K562 (cell line): ENCODE measurements around the gene ERAS. TPM values are rescaled to one million over a fixed set of nuclear protein-coding genes. Genes with fewer than 3 reads are reported as not detected.

Experiments used
- ATAC-seq: fragments of 200-7000 bp; cut with Tn5 transposase; 3 replicates; pipeline ENCODE4 v1.9.1; 2020; ENCODE audit warnings: moderate library complexity
- BruUV-seq: library from RNA; stranded (reverse); fragments of 400-500 nt; replicated peaks from 2 replicates; lab custom pipeline; 2021; lab: Mats Ljungman, UMichigan
- CTCF ChIA-PET: fragments of 300-600 bp; formaldehyde crosslinking; extraction: SDS; loops from one replicate; lab custom pipeline; 2021; ENCODE audit warnings: low intra/inter-chr PET ratio; lab: Yijun Ruan, JAX
- POLR2A ChIA-PET: fragments of 300-600, 350-650 bp; sonication (Branson Sonifier 250); formaldehyde crosslinking; extraction: SDS; loops from one replicate; lab custom pipeline; 2021; ENCODE audit warnings: antibody characterized with exemption, inconsistent platforms; lab: Yijun Ruan, JAX
- DNase-seq, 4 experiments: peaks; one replicate each; pipeline versions ENCODE4 v3.0.0 to v3.0.0-alpha.2; 2011 to 2018; ENCODE audit warnings: low spot score in 3 of 4, mixed read lengths in 3 of 4; ENCODE audit errors: extremely low read depth in 1 of 4
- FAIRE-seq: peaks from 2 replicates; lab custom pipeline; 2011; peaks lifted over from hg19 to GRCh38; lab: Jason Lieb, UNC
- H2AFZ ChIP-seq: 2 replicates; pipeline ENCODE4 v1.6.0; 2011; ENCODE audit warnings: low read depth, low read length, control low read depth, inconsistent platforms
- H3K27ac ChIP-seq: fragments of 200-600 bp; 3 replicates; pipeline ENCODE4 v1.8.0; 2011; ENCODE audit warnings: low read depth, mild to moderate bottlenecking, control low read depth, inconsistent platforms, low read length, moderate library complexity, mixed read lengths; ENCODE audit errors: extremely low read depth
- H3K27me3 ChIP-seq, 2 experiments: fragments of 300-600 bp in 1 of 2; 2 replicates in 1 of 2; 3 replicates in 1 of 2; pipeline versions ENCODE4 v1.6.0 to v1.8.0; 2011; ENCODE audit warnings: inconsistent platforms in 2 of 2, low read length in 2 of 2, mild to moderate bottlenecking in 1 of 2, mixed read lengths in 1 of 2, moderate library complexity in 1 of 2; ENCODE audit not compliant: control insufficient read depth in 2 of 2, insufficient read depth in 2 of 2
- H3K36me3 ChIP-seq: fragments of 300-600 bp; 3 replicates; pipeline ENCODE4 v1.8.0; 2011; ENCODE audit warnings: mild to moderate bottlenecking, low read length, inconsistent platforms; ENCODE audit not compliant: control insufficient read depth, insufficient read depth
- H3K4me1 ChIP-seq, 2 experiments: fragments of 200-600 bp in 1 of 2; replicated peaks in 1 of 2; 2 replicates in 1 of 2; 3 replicates in 1 of 2; pipeline versions ENCODE4 v1.5.1 to v1.8.0; 2011; ENCODE audit warnings: inconsistent platforms in 2 of 2, low read length in 2 of 2, mild to moderate bottlenecking in 1 of 2, mixed read lengths in 1 of 2, moderate library complexity in 1 of 2; ENCODE audit not compliant: control insufficient read depth in 2 of 2, insufficient read depth in 2 of 2
- H3K4me2 ChIP-seq: 2 replicates; pipeline ENCODE4 v1.6.1; 2011; ENCODE audit warnings: low read length, control low read depth, inconsistent platforms, mixed read lengths; ENCODE audit not compliant: insufficient read depth
- H3K4me3 ChIP-seq: fragments of 200-600 bp; sonication (generic), shearing (Covaris generic); 2 replicates; pipeline ENCODE4 v1.5.1; 2016; ENCODE audit warnings: control low read depth, inconsistent platforms
- H3K79me2 ChIP-seq: fragments of 200-600 bp; 3 replicates; pipeline ENCODE4 v1.8.0; 2011; ENCODE audit warnings: low read length, inconsistent platforms; ENCODE audit not compliant: control insufficient read depth, insufficient read depth
- H3K9ac ChIP-seq, 2 experiments: 2 replicates each; pipeline versions ENCODE4 v1.6.0 to v1.6.1; 2011; ENCODE audit warnings: low read depth in 2 of 2, low read length in 2 of 2, control low read depth in 1 of 2, inconsistent platforms in 1 of 2, mild to moderate bottlenecking in 1 of 2, mixed read lengths in 1 of 2; ENCODE audit not compliant: insufficient read depth in 1 of 2
- H3K9me1 ChIP-seq: one replicate; pipeline ENCODE4 v1.6.0; 2011; ENCODE audit warnings: inconsistent platforms, mild to moderate bottlenecking, low read length, moderate library complexity; ENCODE audit not compliant: control insufficient read depth, insufficient read depth
- H3K9me3 ChIP-seq: replicated peaks from 2 replicates; pipeline ENCODE4 v1.5.1; 2011; ENCODE audit warnings: low read depth, low read length, inconsistent platforms; ENCODE audit not compliant: control insufficient read depth, insufficient read depth
- H4K20me1 ChIP-seq: replicated peaks from 2 replicates; pipeline ENCODE4 v1.6.1; 2011; ENCODE audit warnings: low read length, inconsistent platforms, mixed read lengths; ENCODE audit not compliant: control insufficient read depth, insufficient read depth
- BRD9 ChIP-seq: fragments of 450-650 bp; IDR thresholded peaks from 2 replicates; pipeline ENCODE4 v1.6.1; 2018; ENCODE audit warnings: low read depth; ENCODE audit not compliant: partially characterized antibody
- CHD2 ChIP-seq: IDR thresholded peaks from 2 replicates; pipeline ENCODE4 v1.6.1; 2011; ENCODE audit warnings: low read depth, low read length
- CREBBP ChIP-seq: IDR thresholded peaks from one replicate; pipeline ENCODE4 v1.6.1; 2012; ENCODE audit warnings: low read depth, mild to moderate bottlenecking, control low read depth, inconsistent platforms, low read length
- DNMT1 ChIP-seq: fragments of 450-650 bp; IDR thresholded peaks from 2 replicates; pipeline ENCODE4 v1.6.1; 2016; ENCODE audit warnings: antibody characterized with exemption, mild to moderate bottlenecking
- HDAC2 ChIP-seq: fragments of 450-650 bp; IDR thresholded peaks from 2 replicates; pipeline ENCODE4 v1.6.1; 2016; ENCODE audit warnings: mild to moderate bottlenecking
- HOXB6 ChIP-seq: fragments of 250-450 bp; sonication (Bioruptor Pico); IDR thresholded peaks from 2 replicates; pipeline ENCODE4 v1.5.1; 2022; ENCODE audit warnings: mild to moderate bottlenecking, borderline replicate concordance
- ILK ChIP-seq: fragments of 450-650 bp; IDR thresholded peaks from 2 replicates; pipeline ENCODE4 v1.6.1; 2016; ENCODE audit warnings: missing genetic modification characterization, low read depth, mild to moderate bottlenecking, missing compliant biosample characterization, moderate library complexity, borderline replicate concordance
- KHSRP ChIP-seq: fragments of 450-650 bp; IDR thresholded peaks from 2 replicates; pipeline ENCODE4 v1.6.1; 2017
- MAZ ChIP-seq, 2 experiments: fragments of 450-650 bp in 1 of 2; sonication (generic) in 1 of 2; formaldehyde crosslinking; IDR thresholded peaks in 1 of 2; conservative IDR thresholded peaks in 1 of 2; 2 replicates each; pipeline versions ENCODE4 v1.4.0 to v1.5.0; 2020; ENCODE audit warnings: mild to moderate bottlenecking in 1 of 2, missing genetic modification reagents in 1 of 2
- NFE2 ChIP-seq: IDR thresholded peaks from 2 replicates; pipeline ENCODE4 v1.6.1; 2014; ENCODE audit warnings: antibody characterized with exemption, low read depth
- SAFB2 ChIP-seq: fragments of 200-400 bp; formaldehyde crosslinking; IDR thresholded peaks from 2 replicates; pipeline ENCODE4 v1.6.1; 2018; ENCODE audit warnings: borderline replicate concordance, low read length, low read depth, moderate library complexity; ENCODE audit not compliant: severe bottlenecking
- SNRNP70 ChIP-seq: fragments of 200-400 bp; formaldehyde crosslinking; optimal IDR thresholded peaks from 2 replicates; pipeline ENCODE3; 2017; ENCODE audit warnings: low read depth, low read length
- SREBF1 ChIP-seq: fragments of 150-350 bp; IDR thresholded peaks from 2 replicates; pipeline ENCODE4 v1.6.1; 2014; ENCODE audit warnings: antibody characterized with exemption, low read depth, low read length, borderline replicate concordance
- TAF1 ChIP-seq: IDR thresholded peaks from 2 replicates; pipeline ENCODE4 v1.6.1; 2011; ENCODE audit warnings: mild to moderate bottlenecking, low read length, moderate library complexity; ENCODE audit not compliant: insufficient read depth, control insufficient read depth, severe bottlenecking; ENCODE audit errors: extremely low read depth
- TBL1XR1 ChIP-seq, 2 experiments: IDR thresholded peaks; 2 replicates each; pipeline ENCODE4 v1.6.1; 2012; ENCODE audit warnings: improper control_type of control experiment in 2 of 2, low read length in 2 of 2, mild to moderate bottlenecking in 1 of 2
- XRCC5 ChIP-seq: fragments of 200-400 bp; formaldehyde crosslinking; IDR thresholded peaks from 2 replicates; pipeline ENCODE4 v1.6.1; 2017; ENCODE audit warnings: low read depth, mild to moderate bottlenecking, low read length
- ZNF134 ChIP-seq: fragments of 250-450 bp; sonication (Bioruptor Pico); conservative IDR thresholded peaks from 2 replicates; pipeline ENCODE4 v1.4.0; 2020
- WGBS: fragments of 100-300 bp; shearing (Covaris generic); methylation state at CpG from one replicate; pipeline ENCODE4 v1.1.6; 2016; ENCODE audit warnings: low coverage, mixed read lengths; ENCODE audit not compliant: insufficient coverage; ENCODE audit errors: missing lambda C conversion rate; 5-methylcytosine and 5-hydroxymethylcytosine counted together
- in situ Hi-C: fragments of 300-500 bp; cut with MboI; formaldehyde crosslinking; loops from 4 replicates; pipeline ENCODE4 v1.15.0; 2018; ENCODE audit warnings: inconsistent platforms, mixed read lengths
- intact Hi-C: fragments of 100-400 bp; cut with micrococcal nuclease; formaldehyde crosslinking; loops from 2 replicates; pipeline ENCODE4 v1.14.2; 2022
- polyA plus RNA-seq, 8 experiments: library from polyadenylated mRNA; depleted of rRNA in 4 of 8; stranded (reverse) in 5 of 8; unstranded in 3 of 8; fragments of >200 nt; fragmentation: Nextera tagmentation in 2 of 8; fragmentation: Illumina TruSeq in 1 of 8; extraction: Ambion mirVana in 2 of 8; extraction: Trizol in 1 of 8; gene quantifications; 2 replicates each; pipeline versions ENCODE4 v1.2.1 to v1.2.3, GENCODE V29; 2011 to 2014; ENCODE audit warnings: inconsistent platforms in 1 of 8, missing spikeins in 1 of 8
- total RNA-seq, 7 experiments: library from RNA; depleted of rRNA in 6 of 7; stranded (reverse); fragments of >200 nt in 6 of 7; fragmentation: Illumina TruSeq in 2 of 7; extraction: Trizol in 2 of 7; gene quantifications; 2 replicates each; pipeline versions ENCODE4 v1.2.1 to v1.2.3, GENCODE V29; 2011 to 2021; ENCODE audit warnings: low replicate concordance in 1 of 7
- TF ChIP-seq, protein P1 (sequence below): fragments of 250-450 bp; sonication (Bioruptor Pico); IDR thresholded peaks from 2 replicates; pipeline ENCODE4 v1.5.0; 2021; ENCODE audit warnings: mild to moderate bottlenecking, borderline replicate concordance
- TF ChIP-seq, protein P2 (sequence below): fragments of 450-650 bp; IDR thresholded peaks from 2 replicates; pipeline ENCODE4 v1.6.1; 2016
- TF ChIP-seq, protein P3 (sequence below): sonication (generic); formaldehyde crosslinking; IDR thresholded peaks from 2 replicates; pipeline ENCODE4 v1.9.0; 2022; ENCODE audit warnings: mild to moderate bottlenecking, missing genetic modification reagents

The ERAS gene
- total and polyA plus RNA-seq, 9 of the 15 experiments (the other 6 are each of a cell fraction or from before 2014, with no cell fraction given): 0.07 to 0.12 TPM; not detected in 7

DNA sequence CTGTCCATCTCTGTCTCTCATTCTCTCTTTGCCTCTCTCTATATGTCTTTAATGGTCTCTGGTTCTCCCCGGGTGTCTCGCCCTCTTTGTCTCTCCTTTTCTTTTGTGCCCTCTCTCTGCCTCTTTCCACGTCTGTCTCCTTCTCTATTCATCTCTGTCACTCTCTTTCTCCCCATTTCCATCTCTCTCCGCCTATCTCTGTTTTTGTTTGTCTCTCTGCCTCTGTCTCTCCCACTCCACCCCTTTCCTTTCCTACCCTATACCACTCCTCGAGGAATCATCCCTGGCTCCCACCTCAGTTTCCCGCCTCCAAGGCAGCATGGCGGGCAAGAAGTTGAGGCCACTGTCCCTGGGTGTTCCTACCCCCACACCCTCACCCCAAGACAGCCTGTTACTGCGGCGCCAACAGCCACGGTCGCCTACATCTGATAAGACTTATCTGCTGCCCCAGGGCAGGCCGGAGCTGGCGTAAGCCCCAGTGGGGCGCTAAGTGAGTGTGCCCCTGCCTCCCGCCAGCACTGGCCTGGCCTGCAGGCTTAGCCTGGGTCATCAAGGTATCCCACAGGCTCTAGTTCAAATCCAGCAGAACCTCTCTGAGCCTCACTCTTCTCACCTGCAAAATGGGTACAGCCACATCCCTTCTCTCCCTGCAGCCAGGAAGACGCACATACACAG lies 40.6 kb upstream of the ERAS start:
- ATAC-seq (peak; percentile 10), FAIRE-seq (peak; percentile 66), DNase-seq (peak; percentile 52 to 77 (median 62))
- intact Hi-C loops: loop anchor here (5.0 kb wide), 1 partner anchor 88 kb away; the partner anchor contains the start of gene SUV39H1
- Histone ChIP-seq H4K20me1 (no peaks in the 10 kb centered on the region), H3K27me3 (no peaks in the 10 kb centered on the region), H3K4me2 (peak overlapping the region; percentile 93), H3K27ac (peak overlapping the region; percentile 76), H3K9ac (peak overlapping the region; percentile 53 to 94), H2AFZ (peak overlapping the region; percentile 56), H3K4me1 (peaks cover 32 to 58% of the 10 kb centered on the region in 2 experiments; a peak in 4 of 5 replicates), H3K36me3 (peaks cover 25% of the 10 kb centered on the region; the same call in 1 of the 3 replicates), H3K79me2 (peaks cover 83% of the 10 kb centered on the region), H3K9me3 (no peaks in the 10 kb centered on the region), H3K9me1 (no peaks in the 10 kb centered on the region), H3K4me3 (peak overlapping the region; percentile 75)
- CTCF ChIA-PET: no interaction called here
- POLR2A ChIA-PET: no interaction called here
- BruUV-seq: no TSS peak
- in situ Hi-C loops: no loop called here
- WGBS: 3% methylated on average over 16 of the region's 16 CpGs
- no peak for TF ChIP-seq TBL1XR1 (IDR thresholded peaks at IDR 0.05; ENCODE audit: low read length in 2 of 2)
- peak; percentile 60 for TF ChIP-seq XRCC5
- TF ChIP-seq, protein P1, sequence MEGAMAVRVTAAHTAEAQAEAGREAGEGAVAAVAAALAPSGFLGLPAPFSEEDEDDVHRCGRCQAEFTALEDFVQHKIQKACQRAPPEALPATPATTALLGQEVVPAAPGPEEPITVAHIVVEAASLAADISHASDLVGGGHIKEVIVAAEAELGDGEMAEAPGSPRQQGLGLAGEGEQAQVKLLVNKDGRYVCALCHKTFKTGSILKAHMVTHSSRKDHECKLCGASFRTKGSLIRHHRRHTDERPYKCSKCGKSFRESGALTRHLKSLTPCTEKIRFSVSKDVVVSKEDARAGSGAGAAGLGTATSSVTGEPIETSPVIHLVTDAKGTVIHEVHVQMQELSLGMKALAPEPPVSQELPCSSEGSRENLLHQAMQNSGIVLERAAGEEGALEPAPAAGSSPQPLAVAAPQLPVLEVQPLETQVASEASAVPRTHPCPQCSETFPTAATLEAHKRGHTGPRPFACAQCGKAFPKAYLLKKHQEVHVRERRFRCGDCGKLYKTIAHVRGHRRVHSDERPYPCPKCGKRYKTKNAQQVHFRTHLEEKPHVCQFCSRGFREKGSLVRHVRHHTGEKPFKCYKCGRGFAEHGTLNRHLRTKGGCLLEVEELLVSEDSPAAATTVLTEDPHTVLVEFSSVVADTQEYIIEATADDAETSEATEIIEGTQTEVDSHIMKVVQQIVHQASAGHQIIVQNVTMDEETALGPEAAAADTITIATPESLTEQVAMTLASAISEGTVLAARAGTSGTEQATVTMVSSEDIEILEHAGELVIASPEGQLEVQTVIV (CRISPR knock-in tag): no peak
- TF ChIP-seq CHD2: no peak
- TF ChIP-seq MAZ (CRISPR knock-in tag; conservative IDR thresholded peaks at IDR 0.05 in 1 of 2, IDR thresholded peaks at IDR 0.05 in 1 of 2): peak in 1 of 2 experiments; percentile 69; a peak in 2 of 4 replicates
- TF ChIP-seq NFE2: no peak
- no peak for TF ChIP-seq CREBBP
- TF ChIP-seq, protein P2, sequence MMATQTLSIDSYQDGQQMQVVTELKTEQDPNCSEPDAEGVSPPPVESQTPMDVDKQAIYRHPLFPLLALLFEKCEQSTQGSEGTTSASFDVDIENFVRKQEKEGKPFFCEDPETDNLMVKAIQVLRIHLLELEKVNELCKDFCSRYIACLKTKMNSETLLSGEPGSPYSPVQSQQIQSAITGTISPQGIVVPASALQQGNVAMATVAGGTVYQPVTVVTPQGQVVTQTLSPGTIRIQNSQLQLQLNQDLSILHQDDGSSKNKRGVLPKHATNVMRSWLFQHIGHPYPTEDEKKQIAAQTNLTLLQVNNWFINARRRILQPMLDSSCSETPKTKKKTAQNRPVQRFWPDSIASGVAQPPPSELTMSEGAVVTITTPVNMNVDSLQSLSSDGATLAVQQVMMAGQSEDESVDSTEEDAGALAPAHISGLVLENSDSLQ: peak; percentile 81
- TF ChIP-seq SREBF1: no peak
- no peak for TF ChIP-seq SAFB2
- TF ChIP-seq, protein P3, sequence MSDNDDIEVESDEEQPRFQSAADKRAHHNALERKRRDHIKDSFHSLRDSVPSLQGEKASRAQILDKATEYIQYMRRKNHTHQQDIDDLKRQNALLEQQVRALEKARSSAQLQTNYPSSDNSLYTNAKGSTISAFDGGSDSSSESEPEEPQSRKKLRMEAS: no peak
- no peak for TF ChIP-seq HOXB6 (CRISPR knock-in tag)
- peak; percentile 95 for TF ChIP-seq HDAC2
- no peak for TF ChIP-seq ZNF134
- TF ChIP-seq BRD9: no peak
- TF ChIP-seq TAF1: no peak
- TF ChIP-seq ILK: no peak
- TF ChIP-seq DNMT1: no peak; the same call in 1 of the 2 replicates
- TF ChIP-seq KHSRP: no peak
- TF ChIP-seq SNRNP70: no peak
